Left forelimb (tissue), 1 donor: ENCODE results near the gene BNC2.

Experiments used
- DNase-seq: peaks from one replicate; pipeline ENCODE4 v3.0.0-alpha.2; 2018; ENCODE audit warnings: low spot score

BNC2 gene

GRCh38 chr9:16715404-16715803 lies 155.1 kb downstream of the BNC2 start:
- DNase-seq: no peak

DNA sequence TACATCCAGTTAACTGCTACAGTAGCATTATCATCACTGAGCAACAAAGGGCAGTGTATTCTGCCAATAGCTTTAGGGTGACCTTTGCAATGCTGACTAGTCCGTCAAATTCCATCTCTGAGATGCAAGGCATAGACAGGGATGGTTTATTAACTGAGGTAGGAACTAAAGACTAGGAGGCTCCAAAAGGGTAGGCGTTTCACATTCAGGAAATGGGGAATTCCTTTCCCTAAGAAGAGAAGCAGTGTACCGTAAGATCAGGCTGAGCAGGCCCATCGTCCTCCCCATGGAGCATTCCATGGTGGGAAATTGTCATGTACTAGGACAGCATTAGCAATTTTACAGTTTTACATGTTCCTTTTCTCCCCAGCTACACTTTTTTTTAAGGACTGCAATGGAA lies 157.7 kb downstream of the BNC2 start:
- no peak for DNase-seq

DNA sequence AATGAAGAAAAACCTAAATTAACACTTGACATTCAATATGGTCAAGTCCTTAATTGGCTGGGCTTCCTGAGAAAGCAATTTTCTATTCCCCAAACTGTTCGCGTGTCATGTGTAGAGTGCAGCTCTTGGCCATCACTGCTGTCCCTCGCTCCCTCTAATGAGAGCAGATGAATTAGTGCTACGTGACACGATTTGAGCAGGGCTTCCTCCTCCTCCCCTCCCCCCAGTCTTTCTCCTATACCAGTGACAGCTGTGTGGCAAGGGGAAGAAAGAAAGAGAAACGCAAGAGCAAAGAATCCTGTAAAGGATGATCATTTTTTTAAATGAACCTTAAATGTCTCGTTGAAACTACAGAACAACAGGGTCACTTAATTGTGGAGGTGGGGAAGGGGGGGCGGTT lies 159.6 kb downstream of the BNC2 start:
- no peak for DNase-seq

DNA sequence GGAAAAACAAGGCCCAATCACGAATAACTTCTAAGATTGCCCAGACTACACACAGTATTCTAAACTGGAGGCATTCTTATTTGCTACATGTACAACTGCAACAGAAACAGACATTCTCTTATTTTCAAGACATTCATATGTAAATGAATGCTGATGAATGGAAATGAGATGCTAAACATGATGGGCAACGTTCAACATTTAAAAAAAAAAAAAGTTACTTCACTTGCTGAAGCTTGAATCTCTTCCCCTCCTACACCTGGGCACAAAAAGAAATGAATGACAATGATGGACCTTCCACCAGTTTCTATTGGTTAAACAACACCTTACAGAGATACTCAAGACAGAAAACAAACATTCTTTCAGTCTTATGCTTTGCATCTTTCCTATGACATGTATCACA lies 160.5 kb downstream of the BNC2 start:
- DNase-seq: no peak

DNA sequence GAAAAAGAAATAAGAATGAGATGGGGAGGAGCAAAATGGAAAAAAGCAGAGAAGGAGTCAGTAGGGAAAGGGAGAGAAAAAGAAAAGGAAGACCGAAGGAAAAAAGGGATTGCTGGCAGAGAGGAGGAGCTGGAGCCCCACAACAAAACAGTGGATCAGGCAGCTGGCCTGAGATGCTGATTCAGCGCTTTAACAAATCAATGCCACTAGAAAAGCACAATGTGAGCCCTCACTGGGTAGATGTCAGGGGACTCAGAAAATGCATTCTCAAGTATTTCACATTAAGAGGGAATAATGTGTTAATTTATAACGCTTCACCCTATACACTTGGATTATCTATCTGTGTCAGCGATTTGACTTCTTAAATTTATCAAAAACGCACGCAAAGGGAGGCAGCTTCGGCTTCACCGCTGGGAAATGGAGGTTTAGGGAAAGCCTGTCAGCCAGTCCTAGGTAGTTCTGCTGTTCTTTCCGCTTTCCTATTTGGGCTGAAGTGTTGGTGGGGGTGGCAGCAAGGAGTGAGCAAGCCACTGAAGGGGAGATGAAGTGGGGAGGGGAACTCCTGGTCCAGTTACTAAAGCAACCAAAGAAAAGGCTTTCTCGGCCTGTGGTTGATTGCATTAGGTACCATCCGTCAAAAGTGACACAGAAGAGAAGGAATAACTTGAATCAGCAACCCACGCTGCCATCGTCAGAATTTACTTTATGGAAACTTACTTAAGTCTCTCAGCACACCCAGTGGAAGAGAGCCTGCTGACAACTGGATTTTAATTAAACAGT lies 161.6 kb downstream of the BNC2 start:
- DNase-seq: no peak

DNA sequence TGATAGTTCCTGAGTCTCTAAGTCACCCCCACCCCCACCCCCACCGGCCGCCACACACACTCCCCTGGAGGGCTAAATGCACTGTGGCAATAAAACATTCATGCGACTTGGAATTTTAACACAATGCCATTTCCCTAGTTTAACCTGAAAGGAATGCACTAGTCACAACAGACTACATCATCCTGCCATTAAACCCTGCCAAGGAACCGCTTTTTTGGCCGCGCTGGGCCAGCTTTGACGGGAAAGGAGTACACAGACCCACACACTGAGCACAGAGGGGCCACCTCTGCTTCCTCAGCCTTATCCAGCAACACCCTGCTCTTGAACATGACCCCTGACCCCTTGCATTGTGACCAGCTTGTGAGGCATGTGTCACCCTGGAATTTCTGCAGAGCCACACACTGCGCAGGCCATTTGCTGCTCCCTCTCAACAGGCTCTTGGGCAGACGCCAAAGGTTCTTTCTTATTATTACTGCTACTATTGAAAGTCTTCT lies 165.3 kb downstream of the BNC2 start:
- peak; percentile 81 for DNase-seq

DNA sequence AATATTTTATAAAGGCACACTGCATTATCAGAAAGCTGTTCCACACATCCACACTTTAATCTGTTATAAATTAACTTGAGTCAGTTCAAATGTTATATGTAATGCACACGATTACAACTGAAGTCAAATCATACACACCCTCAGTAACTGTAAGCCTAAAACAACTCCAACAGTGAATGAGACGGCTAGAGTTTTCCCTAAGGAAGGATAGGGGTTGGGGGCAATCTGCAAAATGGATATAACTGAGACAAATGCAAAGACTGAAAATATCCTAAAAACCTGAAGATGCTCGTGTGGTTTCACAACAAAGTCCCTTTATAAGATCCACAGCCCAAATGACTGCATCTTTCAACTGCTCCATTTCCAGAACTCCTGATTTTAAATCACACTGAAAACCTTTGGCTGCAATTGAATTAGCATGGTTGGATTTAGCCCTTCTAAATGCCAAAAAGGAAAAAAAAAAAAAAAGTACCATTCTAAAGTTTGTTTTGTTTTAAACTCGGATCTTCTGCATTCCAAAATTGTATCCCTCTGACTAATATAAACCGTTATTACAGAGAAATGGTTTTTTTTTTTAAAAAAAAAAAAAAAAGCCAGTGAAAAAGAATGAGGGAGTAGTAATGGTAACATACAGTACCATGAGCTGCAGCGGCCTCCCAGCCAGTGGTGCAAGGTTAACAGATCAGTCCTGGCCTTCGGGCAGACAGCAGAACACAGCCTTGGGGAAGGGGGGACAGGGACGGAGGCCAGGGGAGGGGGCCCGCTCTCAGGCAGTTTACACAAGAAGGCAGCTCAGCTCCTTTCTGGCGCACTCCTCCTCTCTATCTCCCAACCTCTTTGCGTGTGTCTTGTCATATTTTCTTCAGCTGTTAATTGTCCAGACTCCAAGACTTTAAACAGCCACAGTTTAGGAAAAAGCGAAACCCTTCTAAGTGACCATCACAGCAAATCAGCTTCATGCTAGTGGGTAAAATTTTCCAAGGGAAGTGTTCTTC lies 166.1 kb downstream of the BNC2 start:
- no peak for DNase-seq

DNA sequence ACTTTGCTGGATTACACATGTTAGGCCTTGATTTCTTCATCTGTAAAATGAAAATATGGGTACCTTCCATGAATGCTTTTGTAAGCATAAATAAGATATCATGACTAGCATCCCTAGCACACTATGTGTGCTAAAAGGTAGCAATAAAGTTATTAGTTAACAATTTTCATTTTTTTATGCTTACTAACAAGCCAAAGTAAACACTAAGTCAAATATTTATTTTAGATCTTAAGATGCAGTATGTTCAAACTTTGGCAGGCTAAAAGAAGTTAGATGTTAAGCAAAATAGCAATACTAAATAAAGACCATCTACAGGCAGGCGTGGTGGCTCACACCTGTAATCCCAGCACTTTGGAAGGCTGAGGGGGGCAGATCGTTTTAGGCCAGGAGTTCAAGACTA lies 169.1 kb downstream of the BNC2 start:
- no peak for DNase-seq

GRCh38 chr9:16693616-16694015 lies 176.9 kb downstream of the BNC2 start:
- no peak for DNase-seq

DNA sequence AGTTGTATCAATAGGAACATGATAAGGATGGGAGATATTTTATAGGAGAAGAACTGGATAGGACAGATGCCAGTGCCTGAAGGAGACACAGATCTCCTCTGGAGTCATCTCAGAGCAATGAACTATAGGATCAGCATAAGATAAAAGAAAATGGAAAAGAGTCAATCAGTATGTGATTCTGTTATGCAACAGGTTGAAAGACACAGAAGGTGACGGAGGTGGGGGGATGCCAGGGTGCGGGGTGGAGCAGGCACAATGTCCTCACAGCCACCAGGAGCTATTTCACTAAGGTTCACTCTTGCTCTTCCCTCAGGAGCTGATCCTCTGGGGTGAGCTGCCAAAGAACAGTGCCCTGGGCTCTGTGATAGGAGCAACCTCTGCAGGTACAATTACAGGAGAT lies 179.8 kb downstream of the BNC2 start:
- DNase-seq: no peak

GRCh38 chr9:16690205-16690604 lies 180.3 kb downstream of the BNC2 start:
- DNase-seq: no peak

DNA sequence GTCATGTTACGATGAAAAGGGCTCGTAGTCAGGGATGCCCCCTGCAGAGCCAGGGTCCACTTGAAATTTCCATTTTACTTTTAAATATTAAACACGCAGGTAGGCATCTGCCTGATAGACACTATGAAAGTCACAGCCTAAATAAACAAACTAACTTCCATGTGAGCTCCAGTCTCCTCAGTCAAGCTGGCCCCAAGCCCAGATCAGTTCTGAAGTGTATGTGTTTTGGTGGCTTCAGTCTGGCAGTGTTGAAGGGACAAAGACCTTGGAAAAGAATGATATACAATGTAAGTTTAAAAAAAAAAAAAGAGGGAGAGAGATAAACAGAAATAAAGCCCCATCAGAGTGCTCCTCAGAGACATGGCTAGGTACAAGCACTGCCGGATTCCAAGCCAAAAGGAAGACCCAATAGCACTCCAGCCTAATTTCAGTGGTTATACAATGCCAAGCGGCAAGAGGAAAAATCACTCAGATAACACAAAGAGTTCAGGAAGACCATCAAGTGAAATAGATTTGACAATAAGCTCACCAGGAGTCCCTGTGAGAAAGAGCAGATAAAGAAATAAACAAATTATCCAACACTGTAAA lies 181.0 kb downstream of the BNC2 start:
- no peak for DNase-seq

DNA sequence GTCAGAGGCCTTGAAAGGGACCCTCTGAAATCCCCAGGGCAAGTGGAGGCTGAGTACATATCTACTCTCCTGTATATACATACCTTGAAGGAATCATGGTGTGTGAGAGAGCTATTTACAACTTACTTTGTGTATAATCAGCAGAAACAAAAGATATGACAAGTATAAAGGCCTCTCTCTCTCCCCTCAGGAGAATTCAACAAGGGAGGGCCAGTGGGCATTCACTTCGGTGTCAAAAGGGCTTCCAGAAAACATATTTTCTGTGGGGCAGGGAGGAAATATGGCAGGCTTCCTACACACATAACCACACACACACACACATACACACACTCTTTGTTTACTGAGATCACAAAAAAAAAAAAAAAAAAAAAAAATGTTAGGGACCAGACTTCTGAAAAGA lies 181.7 kb downstream of the BNC2 start:
- no peak for DNase-seq

GRCh38 chr9:16687678-16688369 lies 182.6 kb downstream of the BNC2 start:
- no peak for DNase-seq

GRCh38 chr9:16683326-16683725 lies 187.1 kb downstream of the BNC2 start:
- DNase-seq: no peak

DNA sequence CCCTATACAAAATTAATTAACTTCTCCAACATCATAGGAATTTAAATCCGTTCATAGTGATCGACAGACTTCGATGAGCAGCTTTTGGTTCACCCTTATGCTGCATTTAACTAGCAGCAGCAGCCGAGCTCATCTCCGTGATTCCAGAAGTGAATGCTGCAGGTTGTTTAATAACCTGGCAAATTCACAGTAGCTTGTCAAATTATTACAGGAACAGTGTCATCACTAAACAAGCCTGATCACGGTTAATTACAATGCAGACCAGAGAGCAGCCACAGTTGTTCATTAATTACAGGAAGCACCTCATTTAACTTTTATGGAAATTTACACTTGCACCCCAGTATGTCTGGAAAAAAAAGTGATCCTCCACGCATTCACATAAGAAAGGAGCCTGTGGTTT lies 188.2 kb downstream of the BNC2 start:
- no peak for DNase-seq

- no peak for DNase-seq
Observed at GRCh38 chr9:16681652-16681987, 188.8 kb downstream of the BNC2 start.

DNA sequence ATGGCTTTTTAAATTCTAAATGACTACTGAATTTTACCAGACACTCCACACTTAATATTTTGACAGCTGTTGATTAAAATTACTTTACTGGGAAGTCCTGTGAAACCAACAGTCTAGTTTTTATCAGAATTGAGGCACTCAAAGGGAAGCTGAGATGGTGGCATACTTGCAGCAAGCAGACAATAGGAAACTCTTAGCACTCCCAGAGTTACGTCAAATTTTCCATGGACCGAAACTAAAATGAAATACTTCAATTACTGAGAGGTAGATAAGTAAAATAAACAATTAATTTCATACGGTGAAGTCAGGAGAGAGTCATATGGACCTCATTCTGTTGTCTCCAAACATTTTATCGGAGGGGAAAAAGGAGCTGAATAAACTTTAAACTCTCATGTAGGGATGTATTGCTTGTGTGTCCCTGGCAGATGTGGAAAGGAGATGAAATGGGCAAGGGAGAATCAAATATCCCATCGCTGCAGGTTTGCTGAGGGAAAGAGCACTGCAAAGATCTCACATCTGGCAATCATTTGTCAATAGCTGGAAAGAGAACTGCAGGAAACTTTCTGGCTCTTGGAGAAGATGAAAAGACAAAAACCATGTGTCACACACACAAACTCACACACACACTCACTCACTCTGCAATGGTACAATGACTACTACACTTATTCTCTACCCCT lies 189.4 kb downstream of the BNC2 start:
- no peak for DNase-seq

DNA sequence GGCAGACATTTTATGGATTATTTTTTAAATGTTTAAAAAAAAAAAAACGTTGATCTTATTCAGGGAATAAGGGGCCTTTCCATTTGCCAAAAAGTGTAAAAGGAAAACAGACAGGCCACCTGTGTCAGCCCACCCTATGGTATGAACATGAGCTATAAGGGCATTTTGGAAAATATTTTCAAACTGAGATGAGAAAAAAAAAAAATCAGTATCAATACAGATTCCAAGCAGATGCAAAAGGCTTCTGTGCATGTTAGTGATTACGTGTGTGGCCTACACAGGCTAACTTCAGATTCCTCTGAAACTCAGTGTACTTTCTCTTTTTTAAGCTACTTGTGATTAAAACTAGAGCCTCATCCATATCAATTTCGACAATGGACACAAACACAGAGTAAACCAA lies 189.9 kb downstream of the BNC2 start:
- DNase-seq: no peak

DNA sequence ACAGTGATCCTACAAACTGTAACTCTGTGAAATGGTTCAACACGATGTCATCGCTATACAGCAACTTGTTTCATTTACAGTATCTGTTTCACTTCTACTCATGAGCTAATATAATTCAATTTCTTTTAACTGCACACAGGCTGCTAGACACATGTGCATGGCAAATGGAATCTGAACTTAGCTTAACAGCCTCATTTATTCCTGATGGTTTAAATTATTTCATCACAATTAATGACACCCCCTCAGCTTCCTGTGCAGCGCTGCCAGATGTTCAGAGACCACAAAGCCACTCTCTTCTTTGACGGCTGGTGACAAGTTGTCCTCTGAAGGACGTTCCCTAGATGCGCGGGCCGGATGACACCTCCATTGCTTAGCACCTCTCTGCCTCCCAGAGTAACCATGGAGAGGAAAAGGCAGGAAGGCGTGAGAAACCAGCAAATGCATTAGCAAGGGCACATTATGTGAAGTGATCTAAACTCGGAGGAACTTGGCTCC lies 191.1 kb downstream of the BNC2 start:
- DNase-seq: no peak

GRCh38 chr9:16676519-16676918 lies 194.0 kb downstream of the BNC2 start:
- DNase-seq: no peak
